Central memory CD4-positive, alpha-beta T cell (primary cell): Measurements from ENCODE around the gene KANSL1.
"Not testable (repeated sequence)": the region's sequence is repeated elsewhere in the genome, so short reads cannot be mapped to it uniquely, and the experiment has no call there.

Source experiments
- DNase-seq: peaks from one replicate; pipeline ENCODE4 v3.0.0; 2022

The KANSL1 gene

DNA sequence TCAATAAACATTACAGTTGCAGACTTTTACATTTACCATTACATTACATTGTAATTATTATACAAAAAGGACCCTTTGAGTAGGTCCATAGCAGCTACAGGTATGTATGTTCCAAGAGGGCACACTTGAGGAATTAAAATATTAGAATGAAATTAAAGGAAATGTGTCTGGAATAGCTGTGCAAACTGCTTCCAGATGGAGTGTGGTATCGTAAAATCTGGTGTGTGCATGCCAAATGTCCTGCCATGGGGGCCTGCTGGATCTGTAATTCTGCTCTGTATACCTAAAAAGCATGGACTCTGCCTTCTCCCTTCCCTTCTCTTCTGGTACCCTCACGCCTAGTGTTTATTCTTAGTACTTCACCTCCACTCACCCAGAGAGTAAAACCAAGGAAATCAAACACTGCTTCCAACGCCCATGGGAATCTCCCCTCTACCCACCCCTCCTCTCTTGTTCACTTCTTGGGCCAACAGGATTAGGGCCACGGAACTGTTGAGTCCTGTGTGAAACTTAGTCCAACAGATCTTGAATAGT is 155.4 kb downstream of the KANSL1 start:
- DNase-seq = no peak

DNA sequence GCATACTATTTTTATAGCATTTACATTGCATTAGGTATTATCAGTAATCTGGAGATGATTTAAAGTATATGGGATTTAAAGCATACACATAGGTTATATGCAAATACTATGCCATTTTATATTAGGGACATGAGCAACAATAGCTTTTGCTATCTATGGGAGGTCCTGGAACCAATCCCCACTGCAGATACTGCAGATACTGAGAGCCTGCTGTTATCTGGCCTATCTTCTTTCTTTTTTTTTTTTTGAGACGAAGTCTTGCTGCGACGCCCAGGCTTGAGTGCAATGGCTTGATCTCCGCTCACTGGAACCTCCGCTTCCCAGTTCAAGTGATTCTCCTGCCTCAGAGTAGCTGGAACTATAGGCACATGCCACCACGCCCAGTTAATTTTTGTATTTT is 156.7 kb downstream of the KANSL1 start:
- DNase-seq = no peak

DNA sequence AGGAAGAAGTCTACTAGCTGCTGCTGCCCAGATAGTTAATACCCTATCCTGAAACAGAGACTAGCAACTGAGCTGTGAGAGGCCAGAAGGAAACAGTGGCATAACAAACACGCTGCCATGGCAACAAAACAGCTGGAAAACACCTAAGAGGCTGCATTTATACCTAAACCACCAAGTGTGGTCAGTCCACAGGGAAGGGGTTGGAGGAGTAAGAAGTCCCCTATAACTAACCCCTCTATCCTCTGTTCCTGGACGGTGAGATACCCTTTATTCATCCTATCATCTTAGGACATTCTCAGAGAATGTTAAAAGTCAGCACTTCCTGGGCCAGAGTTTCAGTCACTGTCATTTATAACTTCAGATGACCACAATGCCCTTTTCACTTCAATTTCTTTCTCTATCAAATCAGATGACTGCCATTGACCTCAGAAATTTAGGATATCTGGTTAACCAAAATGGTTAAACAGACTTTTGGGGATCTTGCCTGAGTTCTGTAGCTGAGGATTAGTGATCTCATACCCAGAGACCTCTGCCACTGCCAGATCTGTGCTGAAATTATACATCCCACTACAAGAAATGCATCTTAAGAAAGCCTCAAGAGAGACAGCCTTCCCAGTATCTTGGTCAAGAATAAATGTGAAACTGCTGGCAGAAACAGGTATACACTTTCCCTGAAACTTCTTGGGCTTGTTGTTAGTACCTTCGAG is 158.0 kb downstream of the KANSL1 start:
- no peak for DNase-seq

DNA sequence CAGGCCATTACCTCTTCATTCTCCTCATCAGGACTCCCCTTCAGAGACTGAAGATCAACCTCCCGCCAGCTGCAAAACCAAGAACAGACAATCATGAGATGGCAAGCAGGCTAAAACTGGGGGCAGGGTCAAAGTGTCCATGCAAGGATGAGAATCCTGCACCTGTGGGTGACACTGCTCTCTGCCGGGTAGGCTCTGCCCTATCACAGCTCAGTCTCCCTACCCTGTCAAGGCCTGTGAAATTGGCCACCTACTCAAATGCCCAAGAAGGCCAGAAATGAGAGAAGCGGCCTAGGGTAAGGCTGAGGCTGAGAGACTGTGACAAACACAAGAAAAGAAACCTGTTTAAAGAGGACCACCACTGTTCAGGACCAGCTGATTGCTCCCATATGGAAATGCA is 159.8 kb downstream of the KANSL1 start:
- no peak for DNase-seq

DNA sequence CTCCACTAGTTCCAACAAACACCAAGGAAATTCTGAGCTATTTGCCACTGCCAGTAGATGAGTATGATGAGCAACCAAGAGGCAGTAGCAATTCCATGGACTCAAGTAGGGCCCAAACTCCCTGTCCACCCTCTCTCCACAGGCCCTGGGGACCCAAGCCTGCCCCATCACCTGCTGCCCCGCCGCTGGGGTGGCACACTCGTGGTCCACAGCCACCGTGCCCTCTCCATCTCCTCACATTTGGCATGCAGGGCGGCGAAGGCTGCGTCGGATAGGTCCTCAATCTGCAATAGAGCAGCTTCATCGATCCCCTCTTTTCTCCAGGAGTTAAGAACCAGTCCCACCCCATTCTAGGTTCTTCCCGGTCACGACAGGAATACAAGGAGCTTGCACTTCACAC is 160.3 kb downstream of the KANSL1 start:
- no peak for DNase-seq

DNA sequence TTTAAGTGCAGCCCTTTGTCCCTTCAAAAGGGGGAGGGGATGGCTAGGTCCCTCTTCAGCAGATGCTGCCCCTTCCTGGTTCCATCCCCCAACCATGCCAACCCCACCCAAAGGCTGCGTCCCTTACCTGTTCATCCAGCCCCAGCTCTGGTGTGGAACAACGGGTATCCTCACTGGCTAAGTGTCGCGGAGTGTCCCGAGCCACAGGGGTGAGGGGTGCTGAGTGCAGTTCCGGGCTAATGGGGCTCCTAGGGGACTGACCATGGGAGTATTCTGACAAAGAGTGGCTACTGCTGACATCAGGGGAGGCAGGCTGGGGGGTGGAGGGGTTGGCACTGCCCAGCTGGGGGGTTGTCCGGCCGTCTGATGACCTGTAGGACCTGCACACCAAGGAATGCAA is 161.3 kb downstream of the KANSL1 start:
- DNase-seq = no peak

DNA sequence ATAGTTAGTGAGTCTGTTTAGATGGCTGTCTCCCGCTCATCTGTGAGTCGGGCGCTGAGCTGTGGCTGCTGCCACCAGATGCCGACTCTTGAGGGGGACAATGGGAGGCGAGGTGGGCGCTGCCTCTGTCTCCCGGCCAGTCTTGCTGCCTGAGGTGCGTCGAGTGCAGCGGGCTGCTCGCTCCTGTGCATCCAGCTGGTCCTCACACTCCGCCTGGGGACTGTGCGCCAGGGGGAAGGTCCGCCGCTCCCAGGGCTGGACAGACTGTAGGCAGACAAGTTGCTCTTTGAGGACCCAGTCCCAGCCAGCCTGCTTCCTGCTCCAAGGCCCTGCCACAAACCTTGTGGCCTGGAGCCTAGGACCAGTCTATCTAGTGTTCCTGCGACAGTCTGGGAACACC is 161.8 kb downstream of the KANSL1 start:
- no peak for DNase-seq

DNA sequence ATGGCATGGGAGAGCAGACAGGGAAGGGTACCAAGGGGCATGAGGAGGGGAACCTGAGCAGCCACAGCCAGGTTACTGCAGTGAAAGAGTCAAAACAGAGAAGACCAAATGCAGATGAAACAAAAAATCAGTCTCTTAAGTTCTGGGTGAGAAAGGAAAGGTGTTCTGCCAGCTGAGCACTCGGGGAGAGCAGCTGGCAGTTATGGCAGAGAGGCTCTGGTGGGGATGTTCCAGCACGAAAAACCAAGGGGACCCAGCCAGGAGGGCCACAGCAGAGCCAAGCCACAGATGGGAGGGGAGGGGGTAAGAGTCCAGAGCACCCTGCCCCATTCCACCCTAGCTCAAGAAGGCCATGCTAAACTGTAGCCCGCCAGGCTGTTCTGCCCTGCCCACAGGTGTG is 162.5 kb downstream of the KANSL1 start:
- DNase-seq = no peak

DNA sequence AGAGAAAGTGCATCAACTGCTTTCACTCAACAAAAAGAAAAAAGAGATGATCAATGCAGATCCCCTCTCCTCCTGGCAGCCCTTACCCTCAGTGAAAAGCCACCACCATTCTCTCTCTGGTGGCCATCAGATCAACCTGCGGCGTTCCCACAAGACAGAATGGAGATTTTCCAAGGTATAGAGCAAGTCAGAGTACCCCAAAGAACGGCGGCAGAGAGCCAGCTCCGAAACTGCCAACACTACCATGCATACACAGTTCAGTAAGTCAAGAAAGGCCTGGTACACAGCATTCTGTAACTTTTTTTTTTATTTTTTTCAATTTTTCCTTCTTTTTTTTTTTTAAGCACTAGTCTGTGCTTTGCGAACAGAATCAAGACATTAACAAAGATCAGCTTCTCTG is 163.6 kb downstream of the KANSL1 start:
- no peak for DNase-seq

DNA sequence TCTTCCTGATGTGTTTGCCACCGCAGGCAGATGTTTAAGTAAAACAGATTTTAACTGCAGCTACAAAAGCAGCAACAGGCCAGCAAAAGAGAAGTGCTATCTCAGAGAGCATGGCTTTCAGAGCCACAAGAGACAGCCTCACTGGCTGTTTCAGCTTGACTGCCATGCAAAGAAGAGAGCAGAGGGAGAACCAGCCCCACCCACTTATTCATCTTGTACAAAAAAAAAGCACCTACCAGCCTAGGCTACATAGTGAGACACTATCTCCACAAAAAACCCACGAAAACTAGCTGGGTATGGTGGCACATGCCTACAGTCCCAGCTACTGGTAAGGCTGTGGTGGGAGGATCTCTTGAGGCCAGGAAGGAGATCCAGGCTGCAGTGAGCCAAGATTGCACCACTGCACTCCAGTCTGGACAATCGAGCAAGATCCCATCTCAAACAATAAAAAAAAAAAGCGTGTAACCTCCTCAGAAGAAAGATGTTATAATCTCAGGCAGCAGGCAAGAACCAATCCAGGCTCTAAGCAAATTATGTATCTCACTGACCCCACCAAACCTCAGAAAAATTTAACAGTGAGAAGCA is 164.2 kb downstream of the KANSL1 start:
- DNase-seq = no peak

DNA sequence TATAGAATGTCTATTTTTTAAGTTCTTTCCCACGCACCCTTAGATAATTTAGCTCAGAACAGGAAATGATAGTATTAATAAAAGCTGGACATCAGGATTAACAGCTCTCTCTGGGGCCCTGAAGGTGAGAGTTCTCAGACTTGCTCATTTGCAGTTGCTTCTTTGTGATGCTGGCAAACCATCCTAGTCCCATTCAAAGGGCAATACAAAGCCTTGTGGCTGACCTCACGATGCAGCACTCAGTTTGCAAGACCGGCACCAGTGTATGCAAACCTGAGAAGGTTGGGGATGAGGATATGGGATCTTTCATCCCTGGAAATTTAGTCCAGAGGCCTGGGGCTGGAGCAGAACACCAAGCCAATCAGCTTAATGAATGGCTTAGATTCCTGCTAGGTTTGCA is 164.9 kb downstream of the KANSL1 start:
- no peak for DNase-seq

DNA sequence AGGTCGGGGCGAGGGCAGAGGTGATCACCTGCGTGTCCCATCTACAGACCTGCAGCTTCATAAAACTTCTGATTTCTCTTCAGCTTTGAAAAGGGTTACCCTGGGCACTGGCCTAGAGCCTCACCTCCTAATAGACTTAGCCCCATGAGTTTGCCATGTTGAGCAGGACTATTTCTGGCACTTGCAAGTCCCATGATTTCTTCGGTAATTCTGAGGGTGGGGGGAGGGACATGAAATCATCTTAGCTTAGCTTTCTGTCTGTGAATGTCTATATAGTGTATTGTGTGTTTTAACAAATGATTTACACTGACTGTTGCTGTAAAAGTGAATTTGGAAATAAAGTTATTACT is 165.3 kb downstream of the KANSL1 start:
- no peak for DNase-seq

DNA sequence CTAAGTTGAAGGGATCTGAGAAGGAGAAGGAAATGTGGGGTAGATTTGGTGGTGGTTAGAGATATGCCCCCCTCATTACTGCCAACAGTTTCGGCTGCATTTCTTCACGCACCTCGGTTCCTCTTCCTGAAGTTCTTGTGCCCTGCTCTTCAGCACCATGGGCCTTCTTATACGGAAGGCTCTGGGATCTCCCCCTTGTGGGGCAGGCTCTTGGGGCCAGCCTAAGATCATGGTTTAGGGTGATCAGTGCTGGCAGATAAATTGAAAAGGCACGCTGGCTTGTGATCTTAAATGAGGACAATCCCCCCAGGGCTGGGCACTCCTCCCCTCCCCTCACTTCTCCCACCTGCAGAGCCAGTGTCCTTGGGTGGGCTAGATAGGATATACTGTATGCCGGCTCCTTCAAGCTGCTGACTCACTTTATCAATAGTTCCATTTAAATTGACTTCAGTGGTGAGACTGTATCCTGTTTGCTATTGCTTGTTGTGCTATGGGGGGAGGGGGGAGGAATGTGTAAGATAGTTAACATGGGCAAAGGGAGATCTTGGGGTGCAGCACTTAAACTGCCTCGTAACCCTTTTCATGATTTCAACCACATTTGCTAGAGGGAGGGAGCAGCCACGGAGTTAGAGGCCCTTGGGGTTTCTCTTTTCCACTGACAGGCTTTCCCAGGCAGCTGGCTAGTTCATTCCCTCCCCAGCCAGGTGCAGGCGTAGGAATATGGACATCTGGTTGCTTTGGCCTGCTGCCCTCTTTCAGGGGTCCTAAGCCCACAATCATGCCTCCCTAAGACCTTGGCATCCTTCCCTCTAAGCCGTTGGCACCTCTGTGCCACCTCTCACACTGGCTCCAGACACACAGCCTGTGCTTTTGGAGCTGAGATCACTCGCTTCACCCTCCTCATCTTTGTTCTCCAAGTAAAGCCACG is 165.9 kb downstream of the KANSL1 start:
- DNase-seq = no peak

DNA sequence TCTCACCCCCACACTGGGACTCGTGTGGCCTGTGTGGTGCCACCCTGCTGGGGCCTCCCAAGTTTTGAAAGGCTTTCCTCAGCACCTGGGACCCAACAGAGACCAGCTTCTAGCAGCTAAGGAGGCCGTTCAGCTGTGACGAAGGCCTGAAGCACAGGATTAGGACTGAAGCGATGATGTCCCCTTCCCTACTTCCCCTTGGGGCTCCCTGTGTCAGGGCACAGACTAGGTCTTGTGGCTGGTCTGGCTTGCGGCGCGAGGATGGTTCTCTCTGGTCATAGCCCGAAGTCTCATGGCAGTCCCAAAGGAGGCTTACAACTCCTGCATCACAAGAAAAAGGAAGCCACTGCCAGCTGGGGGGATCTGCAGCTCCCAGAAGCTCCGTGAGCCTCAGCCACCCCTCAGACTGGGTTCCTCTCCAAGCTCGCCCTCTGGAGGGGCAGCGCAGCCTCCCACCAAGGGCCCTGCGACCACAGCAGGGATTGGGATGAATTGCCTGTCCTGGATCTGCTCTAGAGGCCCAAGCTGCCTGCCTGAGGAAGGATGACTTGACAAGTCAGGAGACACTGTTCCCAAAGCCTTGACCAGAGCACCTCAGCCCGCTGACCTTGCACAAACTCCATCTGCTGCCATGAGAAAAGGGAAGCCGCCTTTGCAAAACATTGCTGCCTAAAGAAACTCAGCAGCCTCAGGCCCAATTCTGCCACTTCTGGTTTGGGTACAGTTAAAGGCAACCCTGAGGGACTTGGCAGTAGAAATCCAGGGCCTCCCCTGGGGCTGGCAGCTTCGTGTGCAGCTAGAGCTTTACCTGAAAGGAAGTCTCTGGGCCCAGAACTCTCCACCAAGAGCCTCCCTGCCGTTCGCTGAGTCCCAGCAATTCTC is 166.8 kb downstream of the KANSL1 start:
- DNase-seq = no peak

DNA sequence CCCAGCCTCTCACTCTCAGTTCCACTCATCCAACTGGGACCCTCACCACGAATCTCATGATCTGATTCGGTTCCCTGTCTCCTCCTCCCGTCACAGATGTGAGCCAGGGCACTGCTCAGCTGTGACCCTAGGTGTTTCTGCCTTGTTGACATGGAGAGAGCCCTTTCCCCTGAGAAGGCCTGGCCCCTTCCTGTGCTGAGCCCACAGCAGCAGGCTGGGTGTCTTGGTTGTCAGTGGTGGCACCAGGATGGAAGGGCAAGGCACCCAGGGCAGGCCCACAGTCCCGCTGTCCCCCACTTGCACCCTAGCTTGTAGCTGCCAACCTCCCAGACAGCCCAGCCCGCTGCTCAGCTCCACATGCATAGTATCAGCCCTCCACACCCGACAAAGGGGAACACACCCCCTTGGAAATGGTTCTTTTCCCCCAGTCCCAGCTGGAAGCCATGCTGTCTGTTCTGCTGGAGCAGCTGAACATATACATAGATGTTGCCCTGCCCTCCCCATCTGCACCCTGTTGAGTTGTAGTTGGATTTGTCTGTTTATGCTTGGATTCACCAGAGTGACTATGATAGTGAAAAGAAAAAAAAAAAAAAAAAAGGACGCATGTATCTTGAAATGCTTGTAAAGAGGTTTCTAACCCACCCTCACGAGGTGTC is 167.6 kb downstream of the KANSL1 start:
- DNase-seq = no peak

DNA sequence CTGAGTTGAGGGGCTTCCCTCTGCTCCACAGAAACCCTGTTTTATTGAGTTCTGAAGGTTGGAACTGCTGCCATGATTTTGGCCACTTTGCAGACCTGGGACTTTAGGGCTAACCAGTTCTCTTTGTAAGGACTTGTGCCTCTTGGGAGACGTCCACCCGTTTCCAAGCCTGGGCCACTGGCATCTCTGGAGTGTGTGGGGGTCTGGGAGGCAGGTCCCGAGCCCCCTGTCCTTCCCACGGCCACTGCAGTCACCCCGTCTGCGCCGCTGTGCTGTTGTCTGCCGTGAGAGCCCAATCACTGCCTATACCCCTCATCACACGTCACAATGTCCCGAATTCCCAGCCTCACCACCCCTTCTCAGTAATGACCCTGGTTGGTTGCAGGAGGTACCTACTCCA is 168.2 kb downstream of the KANSL1 start:
- DNase-seq = no peak

DNA sequence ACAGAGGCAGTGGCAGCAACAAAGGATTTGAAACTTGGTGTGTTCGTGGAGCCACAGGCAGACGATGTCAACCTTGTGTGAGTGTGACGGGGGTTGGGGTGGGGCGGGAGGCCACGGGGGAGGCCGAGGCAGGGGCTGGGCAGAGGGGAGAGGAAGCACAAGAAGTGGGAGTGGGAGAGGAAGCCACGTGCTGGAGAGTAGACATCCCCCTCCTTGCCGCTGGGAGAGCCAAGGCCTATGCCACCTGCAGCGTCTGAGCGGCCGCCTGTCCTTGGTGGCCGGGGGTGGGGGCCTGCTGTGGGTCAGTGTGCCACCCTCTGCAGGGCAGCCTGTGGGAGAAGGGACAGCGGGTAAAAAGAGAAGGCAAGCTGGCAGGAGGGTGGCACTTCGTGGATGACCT is 168.6 kb downstream of the KANSL1 start:
- no peak for DNase-seq

DNA sequence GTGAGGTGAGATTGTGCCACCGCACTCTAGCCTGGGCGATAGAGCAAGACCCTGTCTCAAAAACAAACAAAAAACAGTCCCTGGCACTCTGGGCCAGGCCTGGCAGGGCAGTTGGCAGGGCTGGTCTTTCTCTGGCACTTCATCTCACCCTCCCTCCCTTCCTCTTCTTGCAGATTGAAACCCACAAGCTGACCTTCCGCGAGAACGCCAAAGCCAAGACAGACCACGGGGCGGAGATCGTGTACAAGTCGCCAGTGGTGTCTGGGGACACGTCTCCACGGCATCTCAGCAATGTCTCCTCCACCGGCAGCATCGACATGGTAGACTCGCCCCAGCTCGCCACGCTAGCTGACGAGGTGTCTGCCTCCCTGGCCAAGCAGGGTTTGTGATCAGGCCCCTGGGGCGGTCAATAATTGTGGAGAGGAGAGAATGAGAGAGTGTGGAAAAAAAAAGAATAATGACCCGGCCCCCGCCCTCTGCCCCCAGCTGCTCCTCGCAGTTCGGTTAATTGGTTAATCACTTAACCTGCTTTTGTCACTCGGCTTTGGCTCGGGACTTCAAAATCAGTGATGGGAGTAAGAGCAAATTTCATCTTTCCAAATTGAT is 169.3 kb downstream of the KANSL1 start:
- no peak for DNase-seq

DNA sequence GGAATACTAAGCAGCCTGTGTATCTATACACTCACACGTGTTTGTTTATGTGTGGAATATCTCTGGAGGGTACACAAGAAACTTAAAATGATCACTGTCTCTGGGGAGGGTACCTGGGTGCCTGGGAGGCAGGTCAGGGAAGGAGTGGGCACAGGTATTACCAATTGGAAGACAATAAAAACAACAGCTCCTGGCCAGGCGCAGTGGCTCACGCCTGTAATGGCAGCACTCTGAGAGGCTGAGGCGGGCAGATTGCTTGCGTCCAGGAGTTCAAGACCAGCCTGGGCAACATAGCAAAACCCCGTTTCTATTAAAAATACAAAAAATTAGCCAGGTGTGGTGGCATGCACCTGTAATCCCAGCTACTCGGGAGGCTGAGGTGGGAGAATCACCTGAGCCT is 169.9 kb downstream of the KANSL1 start:
- not testable (repeated sequence) for DNase-seq

DNA sequence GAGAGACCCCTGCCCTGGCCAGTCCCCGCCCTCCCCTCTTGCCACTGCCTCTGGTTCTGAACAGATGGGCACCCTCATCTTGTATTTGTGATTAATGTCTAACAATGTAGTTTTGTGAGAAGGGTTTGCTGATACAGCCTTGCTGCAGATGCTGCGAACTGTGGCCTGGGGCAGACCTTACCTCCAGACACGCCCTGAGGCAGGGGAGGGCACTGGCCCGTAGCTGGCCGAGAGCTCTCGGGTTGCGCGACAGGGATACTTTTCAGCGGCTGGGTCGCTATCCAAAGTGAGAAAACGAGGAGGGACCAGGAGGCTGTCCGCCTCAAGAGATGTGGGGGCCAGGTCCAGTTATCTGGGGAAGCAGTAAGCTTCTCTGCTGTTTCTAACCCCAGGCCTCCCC is 172.2 kb downstream of the KANSL1 start:
- no peak for DNase-seq

DNA sequence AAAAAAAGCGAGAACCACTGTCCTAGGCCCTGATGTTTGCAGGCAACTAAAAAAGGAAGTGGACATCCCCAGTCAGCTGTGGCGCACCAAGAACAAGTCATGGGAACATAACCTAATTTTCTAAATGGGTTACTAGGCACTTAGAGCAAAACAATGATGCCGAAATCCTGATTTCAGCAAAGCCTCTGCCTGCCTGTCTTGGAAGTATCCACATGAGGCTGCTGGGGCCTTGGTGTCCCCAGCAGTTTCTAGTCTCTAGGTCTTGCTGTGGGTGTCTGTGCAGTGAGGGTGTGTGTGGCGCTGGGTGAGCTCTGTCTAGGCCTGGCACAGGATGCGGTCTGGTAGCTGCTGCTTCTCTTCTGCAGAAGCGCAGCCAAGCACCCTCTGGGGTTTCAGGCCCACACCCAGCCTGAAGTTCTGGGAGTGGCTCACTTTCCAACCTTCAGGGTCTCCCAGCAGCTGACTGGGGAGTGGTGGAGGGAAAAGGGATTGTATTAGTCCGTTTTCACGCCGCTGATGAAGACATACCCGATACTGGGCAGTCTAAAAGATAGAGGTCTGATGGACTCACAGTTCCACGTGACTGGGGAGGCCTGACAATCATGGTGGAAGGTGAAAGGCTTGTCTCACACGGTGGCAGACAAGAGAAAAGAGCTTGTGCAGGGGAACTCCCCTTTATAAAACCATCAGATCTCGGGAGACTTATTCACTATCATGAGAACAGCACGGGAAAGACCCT is 173.0 kb downstream of the KANSL1 start:
- peak; percentile 69 for DNase-seq
